Natural killer cell treated with Interleukin-12 subunit alpha and Interleukin-12 subunit beta and Interleukin-15 and Interleukin-18, amount 100 ng/mL, for 72 hours (primary cell): ENCODE measurements around the gene RPRD1A. TPM values are rescaled to one million over a fixed set of nuclear protein-coding genes. Genes with fewer than 3 reads are reported as not detected.
A peak's percentile ranks its signal among the peaks of the same experiment; 100 is the strongest.
"Not testable (repeated sequence)": the region's sequence is repeated elsewhere in the genome, so short reads cannot be mapped to it uniquely, and the experiment has no call there.

Source experiments
- ATAC-seq, 2 donors: fragments of 150-1000 bp; cut with Tn5 transposase in 1 of 2; sonication (Bioruptor Pico), chemical (Tn5 transposase) in 1 of 2; 2 replicates each; pipeline ENCODE4 v1.10.0; 2021
- DNase-seq: peaks from one replicate; pipeline ENCODE4 v3.0.0; 2022; ENCODE audit warnings: low spot score
- H3K27ac Mint-ChIP-seq, 2 donors: 1 replicate in 1 of 2; 2 replicates in 1 of 2; pipeline ENCODE4 v1.8.0; 2022; ENCODE audit warnings: mixed read lengths in 2 of 2, mild to moderate bottlenecking in 1 of 2, moderate library complexity in 1 of 2
- H3K27me3 Mint-ChIP-seq, 2 donors: 1 replicate in 1 of 2; 2 replicates in 1 of 2; pipeline ENCODE4 v1.8.0; 2022; ENCODE audit warnings: mixed read lengths in 2 of 2
- H3K36me3 Mint-ChIP-seq: one replicate; pipeline ENCODE4 v1.8.0; 2022; ENCODE audit warnings: mixed read lengths
- H3K4me1 Mint-ChIP-seq, 2 donors: 1 replicate in 1 of 2; 2 replicates in 1 of 2; pipeline ENCODE4 v1.8.0; 2022; ENCODE audit warnings: low read depth in 2 of 2, mixed read lengths in 2 of 2, mild to moderate bottlenecking in 1 of 2
- H3K4me3 Mint-ChIP-seq: one replicate; pipeline ENCODE4 v1.8.0; 2022; ENCODE audit warnings: mixed read lengths
- H3K9me3 Mint-ChIP-seq: 2 replicates; pipeline ENCODE4 v1.8.0; 2022; ENCODE audit warnings: mixed read lengths
- total RNA-seq, 2 donors: library from RNA; stranded (reverse); gene quantifications; one replicate each; pipeline ENCODE4 v1.2.3, GENCODE V29; 2022

The RPRD1A gene
- total RNA-seq, 2 donors from 2014 or later, result 16.0 to 38.6 TPM

DNA sequence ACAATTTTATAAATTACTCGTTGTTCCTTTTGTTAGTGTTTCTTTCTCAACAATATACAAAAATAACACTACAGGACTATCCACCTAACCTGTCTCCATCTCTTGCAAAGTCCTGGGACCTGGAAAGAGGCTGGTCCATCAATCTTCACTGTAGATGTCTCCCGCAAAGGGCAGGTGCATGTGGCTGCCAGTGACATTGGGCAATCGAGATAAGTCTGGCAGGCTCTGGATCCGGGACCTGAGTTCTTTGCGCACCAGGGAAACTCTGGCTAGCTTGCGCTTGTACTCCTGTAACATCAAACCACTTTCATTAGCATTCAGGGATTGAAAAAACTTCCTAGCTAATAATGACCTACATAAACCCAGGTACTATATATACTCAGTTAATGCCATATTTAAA is 74.3 kb downstream of the RPRD1A start:
- H3K4me3 Mint-ChIP-seq, result no peak overlapping the region
- no peaks in the 10 kb centered on the region for H3K4me1 Mint-ChIP-seq
- H3K9me3 Mint-ChIP-seq, result no peaks in the 10 kb centered on the region
- no peaks in the 10 kb centered on the region for H3K36me3 Mint-ChIP-seq
- H3K27ac Mint-ChIP-seq, result no peak overlapping the region
- DNase-seq, result no peak
- no peak for ATAC-seq
- H3K27me3 Mint-ChIP-seq, result no peaks in the 10 kb centered on the region

DNA sequence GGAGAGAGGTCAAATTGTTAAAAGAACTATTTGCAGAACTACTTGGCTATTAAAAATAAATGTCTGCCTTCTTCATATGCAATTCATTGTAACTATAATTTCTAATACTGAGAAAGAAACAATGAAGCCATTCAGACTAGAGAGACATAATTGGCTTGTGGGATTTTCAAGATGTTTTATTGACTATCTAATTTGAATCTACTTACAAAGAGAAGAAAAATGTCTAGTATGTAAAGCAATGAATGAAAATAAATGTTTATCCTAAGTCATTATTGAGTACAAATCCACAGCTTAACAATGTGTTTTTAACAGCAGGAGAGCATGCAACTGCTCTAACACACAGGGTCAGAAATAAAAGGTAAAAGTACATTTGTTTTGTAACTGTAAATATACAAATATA is 75.7 kb downstream of the RPRD1A start:
- Mint-ChIP-seq H3K27me3 (no peaks in the 10 kb centered on the region), H3K36me3 (no peaks in the 10 kb centered on the region), H3K27ac (no peak overlapping the region), H3K4me1 (no peaks in the 10 kb centered on the region), H3K4me3 (no peak overlapping the region), H3K9me3 (no peaks in the 10 kb centered on the region)
- ATAC-seq (no peak), DNase-seq (no peak)

DNA sequence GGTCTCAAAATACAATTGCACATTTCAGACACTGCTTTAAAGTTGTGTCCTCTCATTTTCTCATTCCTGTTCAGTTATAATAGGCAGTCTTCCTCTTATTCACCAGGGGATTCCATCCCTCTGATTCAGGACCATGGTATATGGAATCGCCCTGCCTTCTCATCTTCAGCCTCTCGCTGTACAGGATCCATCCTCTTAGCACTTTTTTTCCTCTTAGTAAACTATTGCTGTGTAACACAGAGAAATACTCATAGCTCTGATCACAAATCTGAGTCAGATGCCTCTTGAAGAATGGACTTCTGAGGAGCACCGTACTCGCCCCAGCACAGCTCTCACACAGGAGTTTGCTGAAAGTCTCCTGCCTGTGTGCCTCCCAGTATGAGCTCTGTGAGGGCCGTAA is 83.5 kb downstream of the RPRD1A start:
- H3K27ac Mint-ChIP-seq, result no peak overlapping the region
- no peaks in the 10 kb centered on the region for H3K9me3 Mint-ChIP-seq
- peaks cover 12% of the 10 kb centered on the region for H3K36me3 Mint-ChIP-seq
- ATAC-seq, result no peak
- no peaks in the 10 kb centered on the region for H3K27me3 Mint-ChIP-seq
- DNase-seq, result no peak
- no peak overlapping the region for H3K4me3 Mint-ChIP-seq
- peaks cover 0 to 4% of the 10 kb centered on the region in 2 donors for H3K4me1 Mint-ChIP-seq

DNA sequence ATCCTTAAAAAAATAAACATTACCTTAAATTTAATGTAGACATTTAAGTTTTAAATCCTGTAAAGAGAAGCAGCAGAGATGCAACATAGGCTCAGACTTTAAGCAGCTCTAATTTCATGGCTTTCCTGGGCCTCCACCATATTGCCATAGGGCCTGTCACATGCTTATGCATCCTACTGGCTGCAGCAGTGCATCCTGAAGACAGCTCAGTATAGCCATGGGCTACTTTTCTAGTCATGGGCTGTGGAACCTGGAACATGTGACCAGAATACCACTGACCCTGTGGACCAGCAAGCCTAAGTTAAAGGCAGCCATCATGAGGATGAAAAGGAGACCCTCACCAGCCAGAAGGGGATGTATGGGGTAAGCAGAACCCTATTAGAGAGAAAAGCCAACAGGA is 84.2 kb downstream of the RPRD1A start:
- no peaks in the 10 kb centered on the region for H3K9me3 Mint-ChIP-seq
- no peak for ATAC-seq
- H3K4me1 Mint-ChIP-seq, result peaks cover under 1 to 4% of the 10 kb centered on the region in 2 donors
- no peaks in the 10 kb centered on the region for H3K27me3 Mint-ChIP-seq
- no peak overlapping the region for H3K4me3 Mint-ChIP-seq
- H3K36me3 Mint-ChIP-seq, result peaks cover 18% of the 10 kb centered on the region
- no peak for DNase-seq
- H3K27ac Mint-ChIP-seq, result no peak overlapping the region

DNA sequence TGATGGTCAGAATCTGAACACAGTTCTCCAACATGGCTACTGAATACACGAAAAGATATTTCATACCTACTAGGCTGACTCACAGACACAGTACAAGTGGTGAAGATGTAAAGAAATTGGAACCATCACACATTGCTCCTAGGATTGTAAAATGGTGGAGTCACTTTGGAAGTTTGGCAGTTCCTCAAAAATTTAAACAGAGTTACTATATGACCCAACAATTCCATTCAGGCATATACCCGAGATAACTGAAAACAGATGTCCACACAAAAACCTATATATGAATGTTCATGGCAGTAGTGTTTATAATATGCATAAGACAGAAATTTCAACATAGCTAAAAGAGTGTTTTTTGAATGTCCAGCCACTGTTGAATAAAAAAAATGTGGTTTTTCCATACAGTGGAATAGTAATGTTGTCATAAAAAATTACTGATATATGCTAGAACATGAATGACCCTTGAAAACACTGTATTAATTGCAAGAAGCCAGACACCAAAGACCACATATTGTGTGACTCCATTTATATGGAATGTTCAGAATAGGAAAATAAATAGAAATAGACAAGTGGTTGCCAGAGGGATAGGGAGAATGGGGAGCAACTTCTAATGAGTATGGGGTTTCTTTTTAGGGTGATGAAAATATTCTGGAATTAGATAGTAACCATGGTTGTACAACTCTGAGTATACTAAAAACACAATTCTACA is 84.8 kb downstream of the RPRD1A start:
- Mint-ChIP-seq H3K36me3 (peaks cover 24% of the 10 kb centered on the region), H3K27ac (no peak overlapping the region)
- DNase-seq, result no peak

DNA sequence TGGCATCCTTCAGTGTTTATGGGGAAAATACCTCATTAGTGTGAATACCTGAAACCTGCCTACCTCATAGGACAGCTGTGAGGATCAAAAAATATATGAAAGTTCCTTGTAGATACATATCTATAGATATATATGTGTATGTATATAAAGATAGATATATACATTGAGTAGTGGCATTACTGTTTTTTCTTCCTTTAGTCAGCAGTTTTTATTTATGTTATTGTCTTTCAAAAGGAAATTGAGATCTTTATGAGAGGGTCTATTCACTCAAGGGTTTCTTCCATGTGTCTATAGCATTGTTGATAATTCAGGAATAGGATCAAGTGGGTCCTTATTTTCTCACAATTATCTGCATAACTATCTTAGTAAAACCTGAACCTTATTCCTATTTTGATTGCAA is 88.2 kb downstream of the RPRD1A start:
- peaks cover 16 to 17% of the 10 kb centered on the region in 2 donors for H3K4me1 Mint-ChIP-seq
- no peak overlapping the region for H3K4me3 Mint-ChIP-seq
- DNase-seq (no peak), ATAC-seq (no peak)
- no peak overlapping the region for H3K27ac Mint-ChIP-seq
- H3K36me3 Mint-ChIP-seq, result peaks cover 36% of the 10 kb centered on the region
- no peaks in the 10 kb centered on the region for H3K27me3 Mint-ChIP-seq
- H3K9me3 Mint-ChIP-seq, result no peaks in the 10 kb centered on the region

More for the DNA sequence above, 84.8 kb downstream of the RPRD1A start:
- Mint-ChIP-seq H3K9me3 (no peaks in the 10 kb centered on the region), H3K4me1 (peaks cover 6 to 9% of the 10 kb centered on the region in 2 donors), H3K4me3 (no peak overlapping the region), H3K27me3 (no peaks in the 10 kb centered on the region)
- no peak for ATAC-seq

DNA sequence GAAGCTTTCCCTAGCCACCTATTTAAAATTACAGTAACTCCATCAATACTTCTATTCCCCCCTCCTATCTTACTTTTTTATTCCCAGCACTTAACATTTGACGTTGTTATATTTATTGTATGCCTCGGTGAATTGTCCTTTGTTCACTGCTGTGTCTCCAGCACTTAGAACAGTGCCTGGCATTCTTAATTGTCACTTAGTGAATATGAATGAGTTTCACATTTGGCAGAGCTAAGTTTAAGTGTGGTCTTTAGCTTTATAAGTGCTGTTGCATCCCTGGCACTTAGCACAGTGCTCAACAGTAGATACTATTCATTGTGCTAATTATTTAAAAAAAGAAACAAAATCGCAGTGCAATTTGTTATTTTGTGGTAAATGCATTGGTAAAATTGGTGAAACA is 93.2 kb downstream of the RPRD1A start:
- Mint-ChIP-seq H3K36me3 (peaks cover 35% of the 10 kb centered on the region), H3K27ac (peak overlapping the region; percentile 82 to 90), H3K4me3 (peak overlapping the region; percentile 90), H3K4me1 (peaks cover 37 to 51% of the 10 kb centered on the region in 2 donors), H3K9me3 (no peaks in the 10 kb centered on the region), H3K27me3 (no peaks in the 10 kb centered on the region)
- DNase-seq (no peak), ATAC-seq (no peak)

DNA sequence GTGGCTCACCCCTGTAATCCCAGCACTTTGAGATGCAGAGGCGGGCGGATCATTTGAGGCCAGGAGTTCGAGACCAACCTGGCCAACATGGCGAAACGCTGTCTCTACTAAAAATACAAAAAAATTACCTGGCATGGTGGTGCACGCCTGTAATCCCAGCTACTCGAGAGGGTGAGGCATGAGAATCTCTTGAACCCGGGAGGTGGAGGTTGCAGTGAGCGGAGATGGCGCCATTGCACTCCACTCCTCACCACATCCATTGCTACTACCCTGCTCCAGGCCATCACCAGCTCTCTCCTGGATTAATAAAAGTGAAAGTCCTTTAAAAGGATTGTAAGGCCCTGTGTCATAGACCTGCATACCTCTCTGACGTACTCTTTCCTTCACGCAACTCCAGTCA is 93.7 kb downstream of the RPRD1A start:
- Mint-ChIP-seq H3K9me3 (no peaks in the 10 kb centered on the region), H3K27ac (peak overlapping the region; percentile 82 to 90), H3K4me1 (peaks cover 37 to 51% of the 10 kb centered on the region in 2 donors), H3K4me3 (peak overlapping the region; percentile 90), H3K36me3 (peaks cover 33% of the 10 kb centered on the region), H3K27me3 (no peaks in the 10 kb centered on the region)
- ATAC-seq (no peak), DNase-seq (no peak)

DNA sequence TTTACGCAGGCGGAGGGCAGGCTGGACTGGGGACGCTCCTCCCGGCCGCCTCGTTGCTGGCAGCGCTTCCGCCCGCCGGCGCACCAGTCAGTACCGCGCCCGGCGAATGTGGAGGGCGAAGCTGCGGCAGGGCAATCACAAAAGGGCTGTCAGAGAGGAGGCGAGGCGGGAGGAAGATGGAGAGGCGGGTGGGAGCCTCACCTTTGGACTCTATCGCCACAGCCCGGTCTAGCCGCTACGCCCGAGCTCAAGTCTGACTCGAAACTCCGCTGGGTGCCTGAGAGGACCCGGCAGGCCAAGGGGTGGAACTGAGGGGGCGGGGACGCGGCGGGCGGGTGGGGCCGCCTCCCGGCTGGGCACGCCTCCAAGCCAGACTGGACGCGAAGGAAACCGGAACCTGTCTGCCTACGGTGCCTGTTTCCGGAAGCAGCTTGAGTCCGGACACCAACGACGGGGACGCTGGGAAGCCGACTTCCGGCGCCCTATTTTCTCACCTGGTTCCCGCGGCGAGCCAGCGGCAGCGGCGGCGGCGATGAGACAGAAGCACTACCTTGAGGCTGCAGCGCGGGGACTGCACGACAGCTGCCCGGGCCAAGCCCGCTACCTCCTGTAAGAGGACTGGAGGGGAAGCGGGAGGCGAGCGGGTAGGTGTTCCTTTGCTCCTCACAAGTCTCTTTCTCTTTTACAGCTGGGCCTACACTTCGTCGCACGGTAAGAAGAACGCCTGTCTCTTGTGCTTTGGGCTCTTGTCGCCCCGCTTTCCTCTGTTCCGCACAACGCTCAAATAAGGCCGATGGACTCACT is 95.0 kb downstream of the RPRD1A start, which contains the start of gene RMP24:
RMP24 (plus strand) TSS at position 483 of the 804 bp plus-strand sequence.
- Mint-ChIP-seq H3K4me1 (peaks cover 32 to 43% of the 10 kb centered on the region in 2 donors), H3K27ac (peak within 1 kb of the TSS; percentile 82 to 90), H3K27me3 (no peaks in the 10 kb centered on the region), H3K36me3 (peaks cover 21% of the 10 kb centered on the region), H3K4me3 (peak within 1 kb of the TSS; percentile 90), H3K9me3 (no peaks in the 10 kb centered on the region)
- DNase-seq (peak; percentile 93), ATAC-seq (peak; percentile 96 to 99)

DNA sequence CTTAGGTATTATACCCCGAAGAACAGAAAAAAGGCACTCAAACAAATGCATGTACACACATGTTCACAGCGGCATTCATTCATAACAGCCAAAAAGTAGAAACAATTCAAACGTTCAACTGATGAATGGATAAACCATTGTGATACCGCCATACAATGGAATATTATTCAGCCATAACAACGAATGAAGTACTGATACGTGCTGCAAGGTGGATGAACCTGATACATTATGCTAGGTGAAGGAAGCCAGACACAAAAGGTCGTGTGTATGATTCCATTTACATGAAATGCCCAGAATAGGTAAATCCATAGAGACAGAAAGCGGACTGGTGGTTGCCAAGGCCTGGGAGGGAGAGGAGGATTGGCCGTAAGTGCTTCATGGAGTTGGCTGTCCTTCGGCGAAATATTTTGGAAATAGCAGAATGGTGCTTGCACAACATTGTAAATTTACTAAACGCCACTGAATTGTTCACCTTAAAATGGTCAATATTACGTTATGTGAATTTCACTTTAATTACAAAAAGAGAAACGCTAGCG is 95.6 kb downstream of the RPRD1A start:
- peaks cover 32 to 43% of the 10 kb centered on the region in 2 donors for H3K4me1 Mint-ChIP-seq
- peak overlapping the region; percentile 82 to 90 for H3K27ac Mint-ChIP-seq
- ATAC-seq, result no peak

DNA sequence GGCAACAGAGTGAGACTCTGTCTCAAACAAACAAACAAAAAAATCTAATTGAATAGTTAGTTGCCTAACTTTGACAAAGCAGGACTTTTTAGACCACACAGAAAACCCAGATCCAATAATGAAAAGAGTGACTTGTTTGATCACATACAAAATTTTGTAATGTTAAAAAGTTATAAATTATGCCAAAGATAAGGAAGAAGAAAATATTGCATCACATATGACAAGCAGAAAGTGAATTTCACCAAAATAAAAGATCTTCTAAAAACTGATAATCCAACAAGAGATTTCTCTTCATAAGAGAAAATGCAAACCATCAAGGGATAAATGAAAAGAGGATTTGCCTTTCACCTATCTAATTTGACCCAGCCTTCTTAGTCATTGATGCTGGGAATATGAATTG is 97.7 kb downstream of the RPRD1A start:
- H3K27ac Mint-ChIP-seq, result peak overlapping the region; percentile 87 to 88
- peaks cover 0 to 2% of the 10 kb centered on the region in 2 donors for H3K27me3 Mint-ChIP-seq
- ATAC-seq (no peak), DNase-seq (no peak)
- peaks cover 13% of the 10 kb centered on the region for H3K36me3 Mint-ChIP-seq
- H3K4me1 Mint-ChIP-seq, result peaks cover 26 to 37% of the 10 kb centered on the region in 2 donors
- peak overlapping the region; percentile 93 for H3K4me3 Mint-ChIP-seq
- H3K9me3 Mint-ChIP-seq, result no peaks in the 10 kb centered on the region

More for the DNA sequence above, 95.6 kb downstream of the RPRD1A start:
- DNase-seq, result no peak
- Mint-ChIP-seq H3K4me3 (peak overlapping the region; percentile 90), H3K9me3 (no peaks in the 10 kb centered on the region), H3K27me3 (no peaks in the 10 kb centered on the region), H3K36me3 (peaks cover 19% of the 10 kb centered on the region)

DNA sequence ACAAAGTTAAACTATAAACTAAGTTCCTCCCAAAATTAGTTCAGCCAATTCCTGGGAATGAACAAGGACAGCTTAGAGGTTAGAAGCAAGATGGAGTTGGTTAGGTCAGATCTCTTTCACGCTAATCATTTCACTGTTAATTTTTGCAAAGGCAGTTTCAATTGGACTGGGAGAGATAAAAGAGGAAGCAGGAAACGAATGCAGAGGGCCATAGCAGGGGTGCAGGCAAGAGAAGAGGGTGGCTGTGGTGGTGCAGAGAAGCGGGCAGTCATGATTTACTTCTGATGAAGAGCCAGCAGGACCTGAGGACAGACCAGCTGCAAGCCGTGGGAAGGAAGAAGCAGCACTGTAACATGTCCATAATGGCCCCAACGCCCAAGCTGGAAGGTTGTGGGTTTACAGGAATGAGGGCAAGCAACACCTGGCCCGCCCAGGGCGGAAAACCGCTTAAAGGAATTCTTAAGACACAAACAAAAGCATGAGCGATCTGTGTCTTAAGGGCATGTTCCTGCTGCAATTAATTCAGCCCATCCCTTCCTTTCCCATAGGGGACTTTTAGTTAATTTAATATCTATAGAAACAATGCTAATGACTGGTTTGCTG is 99.0 kb downstream of the RPRD1A start:
- H3K27ac Mint-ChIP-seq, result peak overlapping the region in 1 of 2 donors; percentile 87
- peaks cover 7% of the 10 kb centered on the region for H3K36me3 Mint-ChIP-seq
- H3K4me1 Mint-ChIP-seq, result peaks cover 18 to 27% of the 10 kb centered on the region in 2 donors
- no peak for DNase-seq
- ATAC-seq, result no peak
- peaks cover 0 to 4% of the 10 kb centered on the region in 2 donors for H3K27me3 Mint-ChIP-seq
- no peak overlapping the region for H3K4me3 Mint-ChIP-seq
- no peaks in the 10 kb centered on the region for H3K9me3 Mint-ChIP-seq

DNA sequence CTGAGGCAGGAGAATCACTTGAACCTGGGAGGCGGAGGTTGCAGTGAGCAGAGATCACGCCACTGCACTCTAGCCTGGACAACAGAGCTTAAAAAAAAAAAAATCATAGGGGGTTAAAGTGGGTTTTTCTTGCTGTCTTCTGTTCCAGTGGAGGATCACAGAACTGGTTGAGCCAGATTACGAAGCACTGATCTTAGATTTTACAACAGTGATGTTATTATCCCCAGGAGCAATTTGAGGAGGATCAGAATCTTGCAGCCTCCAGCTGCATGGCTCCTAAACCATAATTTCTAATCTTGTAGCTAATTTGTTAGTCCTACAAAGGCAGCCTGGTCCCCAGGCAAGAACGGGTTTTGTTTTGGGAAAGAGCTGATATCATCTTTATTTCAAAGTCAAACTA is 99.5 kb downstream of the RPRD1A start:
- not testable (repeated sequence) for DNase-seq, ATAC-seq, H3K4me3 Mint-ChIP-seq, H3K27ac Mint-ChIP-seq, H3K27me3 Mint-ChIP-seq, H3K9me3 Mint-ChIP-seq, H3K36me3 Mint-ChIP-seq
- H3K4me1 Mint-ChIP-seq, result peaks cover 13 to 22% of the 10 kb centered on the region in 2 donors
